GM10847 (cell line): ENCODE measurements around the gene CADPS2.

Source experiments
- POLR2A ChIP-seq: IDR thresholded peaks from 2 replicates; pipeline ENCODE4 v1.6.1; 2011; ENCODE audit not compliant: insufficient read length; ENCODE audit errors: extremely low read depth

CADPS2 gene

GRCh38 chr7:122709930-122710646 lies 176.2 kb downstream of the CADPS2 start:
- TF ChIP-seq POLR2A = no peak

GRCh38 chr7:122706836-122707235 lies 179.4 kb downstream of the CADPS2 start:
- TF ChIP-seq POLR2A = no peak

- no peak for TF ChIP-seq POLR2A
Observed at GRCh38 chr7:122702872-122703510, 183.3 kb downstream of the CADPS2 start, which contains the start of gene RNF148. TSS of gene RNF148 (minus strand) at chr7:122702922. CDS start at chr7:122702750, 172 bp downstream.

GRCh38 chr7:122699017-122699416 lies 187.2 kb downstream of the CADPS2 start, which contains the start of gene RNF133:
TSS of gene RNF133 (minus strand) at chr7:122699117. CDS start at chr7:122698918, 199 bp downstream.
- TF ChIP-seq POLR2A = no peak

- TF ChIP-seq POLR2A = no peak
Observed at GRCh38 chr7:122695816-122696215, 190.4 kb downstream of the CADPS2 start.

DNA sequence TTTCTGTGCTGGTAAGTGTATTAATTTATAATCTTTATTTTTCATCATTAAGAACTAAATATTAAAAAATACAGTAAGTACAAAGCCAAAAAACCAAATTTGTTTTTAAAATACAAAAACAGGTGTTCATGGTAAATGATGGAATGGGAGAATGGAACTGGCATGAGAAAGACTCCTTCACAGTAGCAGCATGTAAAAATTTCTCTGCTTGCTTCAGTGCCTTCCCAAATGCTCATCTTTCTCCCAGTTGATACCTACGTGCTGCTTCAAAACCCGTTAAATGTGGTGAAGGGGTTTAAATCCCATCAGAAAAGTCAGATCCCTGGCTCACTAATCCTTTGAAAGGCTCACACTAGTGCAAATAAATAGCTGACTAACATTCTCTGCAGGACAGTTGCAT lies 191.6 kb downstream of the CADPS2 start:
- TF ChIP-seq POLR2A = no peak

DNA sequence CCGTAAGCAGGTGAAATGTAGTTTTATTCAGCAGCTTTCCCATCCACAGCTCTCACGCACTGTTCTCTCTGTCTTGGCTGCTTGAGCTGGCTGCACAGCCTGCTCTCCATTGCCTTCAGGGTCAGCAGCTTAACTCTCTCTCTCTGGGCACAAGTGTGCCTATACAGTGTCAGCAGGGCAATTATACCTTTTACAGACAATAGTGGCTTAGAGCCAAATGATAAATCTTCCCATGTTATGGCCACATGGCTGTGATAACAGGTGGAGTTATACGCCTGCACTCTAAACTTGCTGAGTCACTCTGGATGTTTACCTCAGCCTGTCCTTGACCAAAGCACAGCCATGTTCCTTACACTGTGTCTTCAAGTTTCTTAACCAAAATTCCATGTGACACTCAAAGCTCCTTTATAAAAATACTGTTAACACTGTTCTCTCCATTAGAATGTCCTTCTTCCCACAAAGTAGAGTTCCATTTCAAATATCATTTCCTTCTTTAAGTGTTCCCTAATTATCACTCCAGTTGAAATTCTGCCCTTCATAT lies 193.4 kb downstream of the CADPS2 start:
- TF ChIP-seq POLR2A = no peak

GRCh38 chr7:122691569-122692235 lies 194.6 kb downstream of the CADPS2 start:
- no peak for TF ChIP-seq POLR2A

- TF ChIP-seq POLR2A = no peak
Observed at GRCh38 chr7:122689346-122690109, 196.7 kb downstream of the CADPS2 start.

GRCh38 chr7:122688400-122688998 lies 197.8 kb downstream of the CADPS2 start:
- TF ChIP-seq POLR2A = no peak

GRCh38 chr7:122686360-122686878 lies 199.8 kb downstream of the CADPS2 start:
- no peak for TF ChIP-seq POLR2A

- TF ChIP-seq POLR2A = no peak
Observed at GRCh38 chr7:122684504-122684903, 201.8 kb downstream of the CADPS2 start.

- TF ChIP-seq POLR2A = no peak
Observed at GRCh38 chr7:122682815-122683550, 203.3 kb downstream of the CADPS2 start.

GRCh38 chr7:122679813-122680212 lies 206.4 kb downstream of the CADPS2 start:
- no peak for TF ChIP-seq POLR2A
